Liver (tissue), 9 donors: ENCODE measurements around the gene KRT80. TPM values are rescaled to one million over a fixed set of nuclear protein-coding genes. Genes with fewer than 3 reads are reported as not detected.

Source experiments
- DNase-seq: peaks from one replicate; pipeline ENCODE4 v3.0.0-alpha.2; 2017; ENCODE audit warnings: low spot score
- H3K27ac ChIP-seq, 2 donors: one replicate each; pipeline ENCODE4 v1.7.0; 2013; ENCODE audit warnings: inconsistent platforms in 2 of 2, low read length in 2 of 2, control low read depth in 1 of 2, low read depth in 1 of 2, mild to moderate bottlenecking in 1 of 2
- H3K27me3 ChIP-seq, 4 donors: one replicate each; pipeline versions ENCODE4 v1.6.1 to v1.7.0; 2013; ENCODE audit warnings: low read length in 3 of 4, inconsistent platforms in 1 of 4, mild to moderate bottlenecking in 1 of 4, moderate library complexity in 1 of 4; ENCODE audit not compliant: control insufficient read depth in 4 of 4, insufficient read depth in 4 of 4
- H3K36me3 ChIP-seq, 4 donors: one replicate each; pipeline versions ENCODE4 v1.6.1 to v1.7.0; 2013; ENCODE audit warnings: low read length in 3 of 4, mild to moderate bottlenecking in 3 of 4, low read depth in 1 of 4, moderate library complexity in 1 of 4; ENCODE audit not compliant: control insufficient read depth in 4 of 4, insufficient read depth in 3 of 4
- H3K4me1 ChIP-seq, 4 donors: one replicate each; pipeline versions ENCODE4 v1.6.1 to v1.7.0; 2013; ENCODE audit warnings: low read length in 3 of 4, mild to moderate bottlenecking in 3 of 4, moderate library complexity in 1 of 4; ENCODE audit not compliant: control insufficient read depth in 4 of 4, insufficient read depth in 4 of 4
- H3K4me3 ChIP-seq, 3 donors: one replicate each; pipeline versions ENCODE4 v1.6.1 to v1.7.0; 2013; ENCODE audit warnings: low read length in 3 of 3, control low read depth in 1 of 3, low read depth in 1 of 3, mild to moderate bottlenecking in 1 of 3
- H3K9ac ChIP-seq, 2 donors: one replicate each; pipeline ENCODE4 v1.7.0; 2013; ENCODE audit warnings: low read length in 2 of 2, mild to moderate bottlenecking in 2 of 2, moderate library complexity in 2 of 2, control low read depth in 1 of 2, low read depth in 1 of 2
- H3K9me3 ChIP-seq, 4 donors: one replicate each; pipeline versions ENCODE4 v1.6.1 to v1.7.0; 2013; ENCODE audit warnings: low read length in 3 of 4; ENCODE audit not compliant: control insufficient read depth in 4 of 4
- EGR1 ChIP-seq, 2 donors: IDR thresholded peaks; 2 replicates each; pipeline ENCODE4 v1.6.1; 2016 to 2018; ENCODE audit warnings: antibody characterized with exemption in 2 of 2, low read depth in 2 of 2
- FOXA1 ChIP-seq: IDR thresholded peaks from 2 replicates; pipeline ENCODE4 v1.6.1; 2016; ENCODE audit warnings: antibody characterized with exemption
- FOXA2 ChIP-seq: IDR thresholded peaks from 2 replicates; pipeline ENCODE4 v1.6.1; 2016; ENCODE audit warnings: antibody characterized with exemption
- GABPA ChIP-seq, 2 donors: IDR thresholded peaks in 1 of 2; conservative IDR thresholded peaks in 1 of 2; 2 replicates each; pipeline ENCODE4 v1.6.1; 2016; ENCODE audit warnings: antibody characterized with exemption in 2 of 2, mild to moderate bottlenecking in 1 of 2, moderate library complexity in 1 of 2
- JUND ChIP-seq, 2 donors: IDR thresholded peaks; 2 replicates each; pipeline ENCODE4 v1.6.1; 2016; ENCODE audit warnings: antibody characterized with exemption in 2 of 2
- RAD21 ChIP-seq, 2 donors: IDR thresholded peaks; 2 replicates each; pipeline ENCODE4 v1.6.1; 2016; ENCODE audit warnings: antibody characterized with exemption in 2 of 2, mild to moderate bottlenecking in 2 of 2
- RXRA ChIP-seq, 2 donors: IDR thresholded peaks; 2 replicates each; pipeline ENCODE4 v1.6.1; 2017 to 2018; ENCODE audit warnings: antibody characterized with exemption in 2 of 2, mild to moderate bottlenecking in 1 of 2
- YY1 ChIP-seq: IDR thresholded peaks from 2 replicates; pipeline ENCODE4 v1.6.1; 2016; ENCODE audit warnings: antibody characterized with exemption, mild to moderate bottlenecking
- WGBS: extraction: QIAGEN DNeasy Blood & Tissue Kit; methylation state at CpG from one replicate; pipeline ENCODE4 v1.1.7; 2013; 5-methylcytosine and 5-hydroxymethylcytosine counted together
- polyA plus RNA-seq, 2 donors: library from polyadenylated mRNA; stranded (reverse) in 1 of 2; unstranded in 1 of 2; fragments of 200-250 nt in 1 of 2; fragments of >200 nt in 1 of 2; fragmentation: Nextera tagmentation in 1 of 2; extraction: Ambion mirVana in 1 of 2; gene quantifications; one replicate each; pipeline versions ENCODE4 v1.2.1 to v1.2.3, GENCODE V29; 2013 to 2015
- total RNA-seq, 2 donors: library from RNA; depleted of rRNA; stranded (reverse); fragments of >200 nt; gene quantifications; one replicate each; pipeline ENCODE4 v1.2.3, GENCODE V29; 2014
- TF ChIP-seq, protein P1 (sequence below): fragments of 150-350 bp; IDR thresholded peaks from 2 replicates; pipeline ENCODE4 v1.5.1; 2017; ENCODE audit warnings: improper control_type of control experiment, low read depth, low read length; ENCODE audit not compliant: missing input control
- TF ChIP-seq, protein P2 (sequence below): IDR thresholded peaks from 2 replicates; pipeline ENCODE4 v1.6.1; 2016; ENCODE audit warnings: antibody characterized with exemption
- TF ChIP-seq, protein P3 (sequence below): IDR thresholded peaks from 2 replicates; pipeline ENCODE4 v1.6.1; 2016; ENCODE audit warnings: antibody characterized with exemption, mild to moderate bottlenecking
- TF ChIP-seq, protein P4 (sequence below): IDR thresholded peaks from 2 replicates; pipeline ENCODE4 v1.6.1; 2016; ENCODE audit warnings: antibody characterized with exemption
- donor health status: healthy.
- donor health status: healthy.
- donor health status: healthy.
- donor health status: healthy.
- donor health status: healthy.

Gene KRT80
- total and polyA plus RNA-seq, 4 donors: 0.04 to 0.12 (median 0.07) TPM

- no peak overlapping the region for H3K4me3 ChIP-seq
- no peaks in the 10 kb centered on the region for H3K27me3 ChIP-seq
- WGBS: 86% methylated on average over 4 of the region's 4 CpGs
- H3K36me3 ChIP-seq: no peaks in the 10 kb centered on the region
- DNase-seq: no peak
- no peak overlapping the region for H3K9ac ChIP-seq
- no peak overlapping the region for H3K27ac ChIP-seq
- no peak for TF ChIP-seq JUND (IDR thresholded peaks at IDR 0.05)
- no peak for TF ChIP-seq RAD21 (IDR thresholded peaks at IDR 0.05)
- TF ChIP-seq, protein P1, sequence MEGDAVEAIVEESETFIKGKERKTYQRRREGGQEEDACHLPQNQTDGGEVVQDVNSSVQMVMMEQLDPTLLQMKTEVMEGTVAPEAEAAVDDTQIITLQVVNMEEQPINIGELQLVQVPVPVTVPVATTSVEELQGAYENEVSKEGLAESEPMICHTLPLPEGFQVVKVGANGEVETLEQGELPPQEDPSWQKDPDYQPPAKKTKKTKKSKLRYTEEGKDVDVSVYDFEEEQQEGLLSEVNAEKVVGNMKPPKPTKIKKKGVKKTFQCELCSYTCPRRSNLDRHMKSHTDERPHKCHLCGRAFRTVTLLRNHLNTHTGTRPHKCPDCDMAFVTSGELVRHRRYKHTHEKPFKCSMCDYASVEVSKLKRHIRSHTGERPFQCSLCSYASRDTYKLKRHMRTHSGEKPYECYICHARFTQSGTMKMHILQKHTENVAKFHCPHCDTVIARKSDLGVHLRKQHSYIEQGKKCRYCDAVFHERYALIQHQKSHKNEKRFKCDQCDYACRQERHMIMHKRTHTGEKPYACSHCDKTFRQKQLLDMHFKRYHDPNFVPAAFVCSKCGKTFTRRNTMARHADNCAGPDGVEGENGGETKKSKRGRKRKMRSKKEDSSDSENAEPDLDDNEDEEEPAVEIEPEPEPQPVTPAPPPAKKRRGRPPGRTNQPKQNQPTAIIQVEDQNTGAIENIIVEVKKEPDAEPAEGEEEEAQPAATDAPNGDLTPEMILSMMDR: no peak
- no peak for TF ChIP-seq YY1
- no peak for TF ChIP-seq FOXA1
- TF ChIP-seq EGR1 (IDR thresholded peaks at IDR 0.05; ENCODE audit: low read depth in 2 of 2): no peak
- peaks cover 0 to 2% (median under 1%) of the 10 kb centered on the region in 4 donors for H3K4me1 ChIP-seq
- no peaks in the 10 kb centered on the region for H3K9me3 ChIP-seq
These were observed 35.5 kb downstream of the KRT80 start for GRCh38 chr12:52156311-52156710.

- Histone ChIP-seq H3K27ac (no peak overlapping the region), H3K9me3 (no peaks in the 10 kb centered on the region), H3K4me1 (peaks cover 0 to 2% (median under 1%) of the 10 kb centered on the region in 4 donors), H3K27me3 (no peaks in the 10 kb centered on the region), H3K4me3 (no peak overlapping the region), H3K9ac (no peak overlapping the region), H3K36me3 (no peaks in the 10 kb centered on the region)
- DNase-seq: no peak
- TF ChIP-seq RXRA (IDR thresholded peaks at IDR 0.05) (no peak), GABPA (IDR thresholded peaks at IDR 0.05 in 1 of 2, conservative IDR thresholded peaks at IDR 0.05 in 1 of 2) (no peak), FOXA1 (no peak), YY1 (no peak), RAD21 (IDR thresholded peaks at IDR 0.05) (no peak), FOXA2 (no peak), EGR1 (IDR thresholded peaks at IDR 0.05; ENCODE audit: low read depth in 2 of 2) (no peak)
- TF ChIP-seq, protein P2, sequence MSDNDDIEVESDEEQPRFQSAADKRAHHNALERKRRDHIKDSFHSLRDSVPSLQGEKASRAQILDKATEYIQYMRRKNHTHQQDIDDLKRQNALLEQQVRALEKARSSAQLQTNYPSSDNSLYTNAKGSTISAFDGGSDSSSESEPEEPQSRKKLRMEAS: no peak
- TF ChIP-seq, protein P3, sequence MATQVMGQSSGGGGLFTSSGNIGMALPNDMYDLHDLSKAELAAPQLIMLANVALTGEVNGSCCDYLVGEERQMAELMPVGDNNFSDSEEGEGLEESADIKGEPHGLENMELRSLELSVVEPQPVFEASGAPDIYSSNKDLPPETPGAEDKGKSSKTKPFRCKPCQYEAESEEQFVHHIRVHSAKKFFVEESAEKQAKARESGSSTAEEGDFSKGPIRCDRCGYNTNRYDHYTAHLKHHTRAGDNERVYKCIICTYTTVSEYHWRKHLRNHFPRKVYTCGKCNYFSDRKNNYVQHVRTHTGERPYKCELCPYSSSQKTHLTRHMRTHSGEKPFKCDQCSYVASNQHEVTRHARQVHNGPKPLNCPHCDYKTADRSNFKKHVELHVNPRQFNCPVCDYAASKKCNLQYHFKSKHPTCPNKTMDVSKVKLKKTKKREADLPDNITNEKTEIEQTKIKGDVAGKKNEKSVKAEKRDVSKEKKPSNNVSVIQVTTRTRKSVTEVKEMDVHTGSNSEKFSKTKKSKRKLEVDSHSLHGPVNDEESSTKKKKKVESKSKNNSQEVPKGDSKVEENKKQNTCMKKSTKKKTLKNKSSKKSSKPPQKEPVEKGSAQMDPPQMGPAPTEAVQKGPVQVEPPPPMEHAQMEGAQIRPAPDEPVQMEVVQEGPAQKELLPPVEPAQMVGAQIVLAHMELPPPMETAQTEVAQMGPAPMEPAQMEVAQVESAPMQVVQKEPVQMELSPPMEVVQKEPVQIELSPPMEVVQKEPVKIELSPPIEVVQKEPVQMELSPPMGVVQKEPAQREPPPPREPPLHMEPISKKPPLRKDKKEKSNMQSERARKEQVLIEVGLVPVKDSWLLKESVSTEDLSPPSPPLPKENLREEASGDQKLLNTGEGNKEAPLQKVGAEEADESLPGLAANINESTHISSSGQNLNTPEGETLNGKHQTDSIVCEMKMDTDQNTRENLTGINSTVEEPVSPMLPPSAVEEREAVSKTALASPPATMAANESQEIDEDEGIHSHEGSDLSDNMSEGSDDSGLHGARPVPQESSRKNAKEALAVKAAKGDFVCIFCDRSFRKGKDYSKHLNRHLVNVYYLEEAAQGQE: no peak
- TF ChIP-seq, protein P4, sequence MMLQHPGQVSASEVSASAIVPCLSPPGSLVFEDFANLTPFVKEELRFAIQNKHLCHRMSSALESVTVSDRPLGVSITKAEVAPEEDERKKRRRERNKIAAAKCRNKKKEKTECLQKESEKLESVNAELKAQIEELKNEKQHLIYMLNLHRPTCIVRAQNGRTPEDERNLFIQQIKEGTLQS: no peak
- 58% methylated on average over 8 of the region's 8 CpGs for WGBS
These were observed 36.6 kb downstream of the KRT80 start for GRCh38 chr12:52155048-52155868.
